WTC11 (cell line): ENCODE measurements around the gene UCN. TPM values are rescaled to one million over a fixed set of nuclear protein-coding genes. Genes with fewer than 3 reads are reported as not detected.

Source experiments
- ATAC-seq: fragments of 200-7000 bp; cut with Tn5 transposase; 2 replicates; pipeline ENCODE4 v1.10.0; 2021; ENCODE audit warnings: mild to moderate bottlenecking, moderate library complexity
- CTCF ChIA-PET: fragments of 300-600 bp; sonication (Branson Sonifier 250); formaldehyde crosslinking; loops from one replicate; lab custom pipeline; 2021; ENCODE audit warnings: antibody characterized with exemption; lab: Charles Lee
- POLR2A ChIA-PET: fragments of 350-600 bp; sonication (Branson Sonifier 250); formaldehyde crosslinking; loops from one replicate; lab custom pipeline; 2021; ENCODE audit warnings: antibody characterized with exemption; lab: Charles Lee
- DNase-seq: peaks from one replicate; pipeline ENCODE4 v3.0.0; 2021; ENCODE audit warnings: low spot score
- H3K27ac Mint-ChIP-seq: 2 replicates; pipeline ENCODE4 v1.8.0; 2021; ENCODE audit warnings: mixed read lengths
- H3K27me3 Mint-ChIP-seq: 2 replicates; pipeline ENCODE4 v1.8.0; 2021; ENCODE audit warnings: low read depth, mild to moderate bottlenecking, moderate library complexity, mixed read lengths
- H3K36me3 Mint-ChIP-seq: 2 replicates; pipeline ENCODE4 v1.8.0; 2021; ENCODE audit warnings: mixed read lengths
- H3K4me1 Mint-ChIP-seq: 2 replicates; pipeline ENCODE4 v1.8.0; 2022; ENCODE audit warnings: mixed read lengths
- H3K4me3 Mint-ChIP-seq: 2 replicates; pipeline ENCODE4 v1.8.0; 2021; ENCODE audit warnings: mild to moderate bottlenecking, moderate library complexity, mixed read lengths
- H3K9me3 Mint-ChIP-seq: 2 replicates; pipeline ENCODE4 v1.8.0; 2021; ENCODE audit warnings: mixed read lengths
- ATF1 ChIP-seq: sonication (generic); formaldehyde crosslinking; IDR thresholded peaks from 2 replicates; pipeline ENCODE4 v1.8.1; 2023; ENCODE audit warnings: mild to moderate bottlenecking, moderate library complexity, missing genetic modification reagents
- CREM ChIP-seq: sonication (generic); formaldehyde crosslinking; IDR thresholded peaks from 2 replicates; pipeline ENCODE4 v1.8.1; 2022; ENCODE audit warnings: mild to moderate bottlenecking, missing genetic modification reagents, moderate library complexity
- EMX1 ChIP-seq: fragments of 250-450 bp; sonication (Bioruptor Pico); IDR thresholded peaks from 2 replicates; pipeline ENCODE4 v1.8.0; 2021; ENCODE audit warnings: mild to moderate bottlenecking
- ESRRA ChIP-seq: sonication (generic); formaldehyde crosslinking; IDR thresholded peaks from 2 replicates; pipeline ENCODE4 v1.8.1; 2022; ENCODE audit warnings: mild to moderate bottlenecking, missing genetic modification reagents, borderline replicate concordance
- FOXK1 ChIP-seq: sonication (generic); formaldehyde crosslinking; IDR thresholded peaks from 2 replicates; pipeline ENCODE4 v1.8.0; 2022; ENCODE audit warnings: mild to moderate bottlenecking, moderate library complexity, missing genetic modification reagents
- GABPB1 ChIP-seq: sonication (generic); formaldehyde crosslinking; IDR thresholded peaks from 2 replicates; pipeline ENCODE4 v1.8.1; 2023; ENCODE audit warnings: mild to moderate bottlenecking, missing genetic modification reagents
- GRHL2 ChIP-seq: fragments of 250-450 bp; sonication (Bioruptor Pico); IDR thresholded peaks from 2 replicates; pipeline ENCODE4 v1.8.0; 2022; ENCODE audit warnings: mild to moderate bottlenecking, moderate library complexity; ENCODE audit not compliant: insufficient replicate concordance, severe bottlenecking
- HMGA2 ChIP-seq: fragments of 250-450 bp; sonication (Bioruptor Pico); IDR thresholded peaks from 2 replicates; pipeline ENCODE4 v1.4.0; 2021; ENCODE audit warnings: mild to moderate bottlenecking, moderate library complexity
- JAZF1 ChIP-seq: fragments of 250-450 bp; sonication (Bioruptor Pico); IDR thresholded peaks from 2 replicates; pipeline ENCODE4 v1.9.0; 2021; ENCODE audit warnings: moderate library complexity, mild to moderate bottlenecking, inconsistent platforms
- MYBL2 ChIP-seq: sonication (generic); formaldehyde crosslinking; IDR thresholded peaks from 2 replicates; pipeline ENCODE4 v1.8.1; 2023; ENCODE audit warnings: mild to moderate bottlenecking, moderate library complexity, missing genetic modification reagents
- NFE2L1 ChIP-seq: sonication (generic); formaldehyde crosslinking; IDR thresholded peaks from 2 replicates; pipeline ENCODE4 v1.8.1; 2023; ENCODE audit warnings: missing genetic modification reagents
- NR1H2 ChIP-seq: sonication (generic); formaldehyde crosslinking; IDR thresholded peaks from 2 replicates; pipeline ENCODE4 v1.9.0; 2021; ENCODE audit warnings: mild to moderate bottlenecking, moderate library complexity, missing genetic modification reagents
- NR2C2 ChIP-seq: sonication (generic); formaldehyde crosslinking; IDR thresholded peaks from 2 replicates; pipeline ENCODE4 v1.8.0; 2022; ENCODE audit warnings: mild to moderate bottlenecking, missing genetic modification reagents
- ZNF138 ChIP-seq: sonication (generic); formaldehyde crosslinking; conservative IDR thresholded peaks from 2 replicates; pipeline ENCODE4 v1.8.1; 2022; ENCODE audit warnings: mild to moderate bottlenecking, moderate library complexity, missing genetic modification reagents
- ZNF232 ChIP-seq: sonication (generic); formaldehyde crosslinking; IDR thresholded peaks from 2 replicates; pipeline ENCODE4 v1.8.0; 2022; ENCODE audit warnings: mild to moderate bottlenecking, missing genetic modification reagents
- ZNF317 ChIP-seq: sonication (generic); formaldehyde crosslinking; IDR thresholded peaks from 2 replicates; pipeline ENCODE4 v1.8.1; 2023; ENCODE audit warnings: low read depth, mild to moderate bottlenecking, moderate library complexity, missing genetic modification reagents, borderline replicate concordance
- ZNF423 ChIP-seq: fragments of 250-450 bp; sonication (Bioruptor Pico); IDR thresholded peaks from 2 replicates; pipeline ENCODE4 v2.1.2; 2022; ENCODE audit warnings: mild to moderate bottlenecking, moderate library complexity
- ZNF671 ChIP-seq: fragments of 250-450 bp; sonication (Bioruptor Pico); IDR thresholded peaks from 2 replicates; pipeline ENCODE4 v1.8.0; 2021; ENCODE audit warnings: mild to moderate bottlenecking
- total RNA-seq: library from RNA; stranded (reverse); gene quantifications from 3 replicates; pipeline ENCODE4 v1.2.3, GENCODE V29; 2021
- TF ChIP-seq, protein P1 (sequence below): sonication (generic); formaldehyde crosslinking; IDR thresholded peaks from 2 replicates; pipeline ENCODE4 v1.8.1; 2023; ENCODE audit warnings: mild to moderate bottlenecking, missing genetic modification reagents, moderate library complexity
- TF ChIP-seq, protein P2 (sequence below): fragments of 200-600 bp; IDR thresholded peaks from 2 replicates; pipeline ENCODE4 v1.8.0; 2022; ENCODE audit warnings: antibody characterized with exemption
- TF ChIP-seq, protein P3 (sequence below): sonication (generic); formaldehyde crosslinking; IDR thresholded peaks from 2 replicates; pipeline ENCODE4 v1.8.1; 2023; ENCODE audit warnings: mild to moderate bottlenecking, moderate library complexity, missing genetic modification reagents
- TF ChIP-seq, protein P4 (sequence below): sonication (generic); formaldehyde crosslinking; IDR thresholded peaks from 2 replicates; pipeline ENCODE4 v1.8.1; 2022; ENCODE audit warnings: mild to moderate bottlenecking, missing genetic modification reagents, moderate library complexity, borderline replicate concordance
- TF ChIP-seq, protein P5 (sequence below): sonication (generic); formaldehyde crosslinking; IDR thresholded peaks from 2 replicates; pipeline ENCODE4 v1.8.0; 2022; ENCODE audit warnings: mild to moderate bottlenecking, missing genetic modification reagents
- TF ChIP-seq, protein P6 (sequence below): sonication (generic); formaldehyde crosslinking; IDR thresholded peaks from 2 replicates; pipeline ENCODE4 v1.8.1; 2022; ENCODE audit warnings: low read depth, missing genetic modification reagents, borderline replicate concordance
- TF ChIP-seq, protein P7 (sequence below): sonication (generic); formaldehyde crosslinking; IDR thresholded peaks from 2 replicates; pipeline ENCODE4 v1.8.0; 2022; ENCODE audit warnings: mild to moderate bottlenecking, missing genetic modification reagents

UCN gene
- total RNA-seq, 1 experiment from 2014 or later = 0.68 TPM

DNA sequence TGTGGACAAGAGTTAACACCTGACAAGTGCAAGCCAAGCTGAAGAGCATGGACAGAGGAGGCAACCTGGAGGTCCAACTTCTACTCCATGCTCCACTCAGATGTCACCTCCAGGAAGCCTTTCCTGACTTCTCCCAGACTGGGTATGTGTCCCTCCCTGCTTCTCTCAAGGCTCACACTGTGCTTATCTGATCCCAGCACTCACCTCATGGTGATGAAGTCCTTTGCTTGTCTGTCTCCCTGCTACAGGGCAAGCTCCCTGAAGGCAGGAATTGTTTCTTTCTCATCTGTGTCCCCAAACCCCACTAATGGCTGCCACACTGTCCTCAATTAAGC, 42.7 kb downstream of the UCN start (continued):
- TF ChIP-seq, protein P1, sequence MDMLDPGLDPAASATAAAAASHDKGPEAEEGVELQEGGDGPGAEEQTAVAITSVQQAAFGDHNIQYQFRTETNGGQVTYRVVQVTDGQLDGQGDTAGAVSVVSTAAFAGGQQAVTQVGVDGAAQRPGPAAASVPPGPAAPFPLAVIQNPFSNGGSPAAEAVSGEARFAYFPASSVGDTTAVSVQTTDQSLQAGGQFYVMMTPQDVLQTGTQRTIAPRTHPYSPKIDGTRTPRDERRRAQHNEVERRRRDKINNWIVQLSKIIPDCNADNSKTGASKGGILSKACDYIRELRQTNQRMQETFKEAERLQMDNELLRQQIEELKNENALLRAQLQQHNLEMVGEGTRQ = no peak
- no peak for TF ChIP-seq HMGA2 (CRISPR knock-in tag)
- TF ChIP-seq ATF1 (CRISPR knock-in tag) = no peak
- TF ChIP-seq NR2C2 (CRISPR knock-in tag) = no peak

DNA sequence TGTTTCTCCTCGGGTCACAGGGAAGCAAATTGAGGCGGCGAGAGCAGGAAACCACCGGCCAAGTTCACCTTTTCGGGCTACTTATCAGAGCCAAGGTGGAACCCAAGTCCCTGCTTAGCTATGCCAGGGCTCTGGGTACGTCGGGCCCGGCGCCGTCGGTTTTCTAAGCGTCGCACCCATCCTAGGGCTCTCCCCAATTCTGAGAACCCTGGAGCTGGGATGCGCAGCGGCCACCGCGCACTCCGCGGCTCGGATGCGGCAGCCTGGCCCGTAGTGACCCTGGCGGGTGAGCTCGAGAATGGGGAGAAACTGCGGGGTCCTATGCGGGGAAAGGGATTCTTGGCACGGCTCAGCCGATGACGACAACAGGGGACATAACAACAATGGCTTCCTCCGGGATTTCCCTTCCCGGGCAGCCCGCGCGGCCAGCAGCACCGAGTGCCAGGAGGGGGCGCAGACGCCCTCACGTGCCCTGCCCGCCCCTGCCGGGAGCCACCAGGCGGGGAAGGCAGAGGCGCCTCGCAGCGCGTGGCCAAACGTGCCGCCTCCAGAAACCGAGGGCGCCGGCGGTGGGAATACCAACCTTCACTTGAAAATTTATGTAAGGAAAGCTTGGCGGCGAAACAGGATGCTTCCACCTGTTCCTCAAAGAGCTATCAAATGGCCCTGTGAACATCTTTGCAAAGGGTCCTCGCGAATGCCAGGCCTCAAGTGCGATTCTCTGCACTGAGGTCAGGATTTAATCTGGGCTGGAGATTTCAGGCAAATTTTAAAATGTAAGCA, 43.3 kb downstream of the UCN start:
- POLR2A ChIA-PET = interaction anchor here (0.6 kb wide), 1 partner anchor 12 kb away, joined by 11 read pairs; no protein-coding TSS in a partner anchor
- Mint-ChIP-seq H3K4me3 (peak overlapping the region; percentile 93), H3K36me3 (no peaks in the 10 kb centered on the region), H3K9me3 (peaks cover 5% of the 10 kb centered on the region), H3K4me1 (peaks cover 26% of the 10 kb centered on the region), H3K27ac (no peak overlapping the region), H3K27me3 (peaks cover 27% of the 10 kb centered on the region)
- CTCF ChIA-PET = interaction anchor here (0.7 to 7.7 kb wide), 13 partner anchors 8 to 131 kb away, joined by 3 to 124 read pairs (median 6); partner anchors contain the start of genes DNAJC5G, EIF2B4, PREB and TRIM54
- peak; percentile 57 for ATAC-seq
- DNase-seq = peak; percentile 86
- TF ChIP-seq EMX1 (CRISPR knock-in tag) = no peak
- TF ChIP-seq, protein P2, sequence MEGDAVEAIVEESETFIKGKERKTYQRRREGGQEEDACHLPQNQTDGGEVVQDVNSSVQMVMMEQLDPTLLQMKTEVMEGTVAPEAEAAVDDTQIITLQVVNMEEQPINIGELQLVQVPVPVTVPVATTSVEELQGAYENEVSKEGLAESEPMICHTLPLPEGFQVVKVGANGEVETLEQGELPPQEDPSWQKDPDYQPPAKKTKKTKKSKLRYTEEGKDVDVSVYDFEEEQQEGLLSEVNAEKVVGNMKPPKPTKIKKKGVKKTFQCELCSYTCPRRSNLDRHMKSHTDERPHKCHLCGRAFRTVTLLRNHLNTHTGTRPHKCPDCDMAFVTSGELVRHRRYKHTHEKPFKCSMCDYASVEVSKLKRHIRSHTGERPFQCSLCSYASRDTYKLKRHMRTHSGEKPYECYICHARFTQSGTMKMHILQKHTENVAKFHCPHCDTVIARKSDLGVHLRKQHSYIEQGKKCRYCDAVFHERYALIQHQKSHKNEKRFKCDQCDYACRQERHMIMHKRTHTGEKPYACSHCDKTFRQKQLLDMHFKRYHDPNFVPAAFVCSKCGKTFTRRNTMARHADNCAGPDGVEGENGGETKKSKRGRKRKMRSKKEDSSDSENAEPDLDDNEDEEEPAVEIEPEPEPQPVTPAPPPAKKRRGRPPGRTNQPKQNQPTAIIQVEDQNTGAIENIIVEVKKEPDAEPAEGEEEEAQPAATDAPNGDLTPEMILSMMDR = peak; percentile 46; the same call in 1 of the 2 replicates
- TF ChIP-seq ZNF232 (CRISPR knock-in tag) = peak; percentile 83
- TF ChIP-seq ZNF423 (CRISPR knock-in tag) = peak; percentile 45
- TF ChIP-seq JAZF1 (CRISPR knock-in tag) = no peak
- peak; percentile 89 for TF ChIP-seq FOXK1 (CRISPR knock-in tag)
- TF ChIP-seq HMGA2 (CRISPR knock-in tag) = no peak
- TF ChIP-seq, protein P3, sequence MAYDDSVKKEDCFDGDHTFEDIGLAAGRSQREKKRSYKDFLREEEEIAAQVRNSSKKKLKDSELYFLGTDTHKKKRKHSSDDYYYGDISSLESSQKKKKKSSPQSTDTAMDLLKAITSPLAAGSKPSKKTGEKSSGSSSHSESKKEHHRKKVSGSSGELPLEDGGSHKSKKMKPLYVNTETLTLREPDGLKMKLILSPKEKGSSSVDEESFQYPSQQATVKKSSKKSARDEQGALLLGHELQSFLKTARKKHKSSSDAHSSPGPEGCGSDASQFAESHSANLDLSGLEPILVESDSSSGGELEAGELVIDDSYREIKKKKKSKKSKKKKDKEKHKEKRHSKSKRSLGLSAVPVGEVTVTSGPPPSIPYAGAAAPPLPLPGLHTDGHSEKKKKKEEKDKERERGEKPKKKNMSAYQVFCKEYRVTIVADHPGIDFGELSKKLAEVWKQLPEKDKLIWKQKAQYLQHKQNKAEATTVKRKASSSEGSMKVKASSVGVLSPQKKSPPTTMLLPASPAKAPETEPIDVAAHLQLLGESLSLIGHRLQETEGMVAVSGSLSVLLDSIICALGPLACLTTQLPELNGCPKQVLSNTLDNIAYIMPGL (CRISPR knock-in tag) = peak; percentile 92
- TF ChIP-seq, protein P4, sequence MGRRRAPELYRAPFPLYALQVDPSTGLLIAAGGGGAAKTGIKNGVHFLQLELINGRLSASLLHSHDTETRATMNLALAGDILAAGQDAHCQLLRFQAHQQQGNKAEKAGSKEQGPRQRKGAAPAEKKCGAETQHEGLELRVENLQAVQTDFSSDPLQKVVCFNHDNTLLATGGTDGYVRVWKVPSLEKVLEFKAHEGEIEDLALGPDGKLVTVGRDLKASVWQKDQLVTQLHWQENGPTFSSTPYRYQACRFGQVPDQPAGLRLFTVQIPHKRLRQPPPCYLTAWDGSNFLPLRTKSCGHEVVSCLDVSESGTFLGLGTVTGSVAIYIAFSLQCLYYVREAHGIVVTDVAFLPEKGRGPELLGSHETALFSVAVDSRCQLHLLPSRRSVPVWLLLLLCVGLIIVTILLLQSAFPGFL (CRISPR knock-in tag) = peak; percentile 80; the same call in 1 of the 2 replicates
- TF ChIP-seq, protein P5, sequence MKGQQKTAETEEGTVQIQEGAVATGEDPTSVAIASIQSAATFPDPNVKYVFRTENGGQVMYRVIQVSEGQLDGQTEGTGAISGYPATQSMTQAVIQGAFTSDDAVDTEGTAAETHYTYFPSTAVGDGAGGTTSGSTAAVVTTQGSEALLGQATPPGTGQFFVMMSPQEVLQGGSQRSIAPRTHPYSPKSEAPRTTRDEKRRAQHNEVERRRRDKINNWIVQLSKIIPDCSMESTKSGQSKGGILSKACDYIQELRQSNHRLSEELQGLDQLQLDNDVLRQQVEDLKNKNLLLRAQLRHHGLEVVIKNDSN (CRISPR knock-in tag) = peak; percentile 91
- TF ChIP-seq NFE2L1 (CRISPR knock-in tag) = peak; percentile 94
- TF ChIP-seq ESRRA (CRISPR knock-in tag) = peak; percentile 89; the same call in 1 of the 2 replicates
- TF ChIP-seq ZNF138 (CRISPR knock-in tag) = peak; percentile 41; the same call in 1 of the 2 replicates
- no peak for TF ChIP-seq ZNF671
- TF ChIP-seq GRHL2 = no peak
- TF ChIP-seq NR1H2 = peak; percentile 54; the same call in 1 of the 2 replicates
- peak; percentile 97 for TF ChIP-seq MYBL2 (CRISPR knock-in tag)
- TF ChIP-seq ZNF317 = peak; percentile 66
- TF ChIP-seq GABPB1 (CRISPR knock-in tag) = peak; percentile 73
- TF ChIP-seq, protein P6, sequence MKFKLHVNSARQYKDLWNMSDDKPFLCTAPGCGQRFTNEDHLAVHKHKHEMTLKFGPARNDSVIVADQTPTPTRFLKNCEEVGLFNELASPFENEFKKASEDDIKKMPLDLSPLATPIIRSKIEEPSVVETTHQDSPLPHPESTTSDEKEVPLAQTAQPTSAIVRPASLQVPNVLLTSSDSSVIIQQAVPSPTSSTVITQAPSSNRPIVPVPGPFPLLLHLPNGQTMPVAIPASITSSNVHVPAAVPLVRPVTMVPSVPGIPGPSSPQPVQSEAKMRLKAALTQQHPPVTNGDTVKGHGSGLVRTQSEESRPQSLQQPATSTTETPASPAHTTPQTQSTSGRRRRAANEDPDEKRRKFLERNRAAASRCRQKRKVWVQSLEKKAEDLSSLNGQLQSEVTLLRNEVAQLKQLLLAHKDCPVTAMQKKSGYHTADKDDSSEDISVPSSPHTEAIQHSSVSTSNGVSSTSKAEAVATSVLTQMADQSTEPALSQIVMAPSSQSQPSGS (CRISPR knock-in tag) = no peak
- peak; percentile 85 for TF ChIP-seq CREM
- TF ChIP-seq, protein P1 = peak; percentile 90
- TF ChIP-seq, protein P7, sequence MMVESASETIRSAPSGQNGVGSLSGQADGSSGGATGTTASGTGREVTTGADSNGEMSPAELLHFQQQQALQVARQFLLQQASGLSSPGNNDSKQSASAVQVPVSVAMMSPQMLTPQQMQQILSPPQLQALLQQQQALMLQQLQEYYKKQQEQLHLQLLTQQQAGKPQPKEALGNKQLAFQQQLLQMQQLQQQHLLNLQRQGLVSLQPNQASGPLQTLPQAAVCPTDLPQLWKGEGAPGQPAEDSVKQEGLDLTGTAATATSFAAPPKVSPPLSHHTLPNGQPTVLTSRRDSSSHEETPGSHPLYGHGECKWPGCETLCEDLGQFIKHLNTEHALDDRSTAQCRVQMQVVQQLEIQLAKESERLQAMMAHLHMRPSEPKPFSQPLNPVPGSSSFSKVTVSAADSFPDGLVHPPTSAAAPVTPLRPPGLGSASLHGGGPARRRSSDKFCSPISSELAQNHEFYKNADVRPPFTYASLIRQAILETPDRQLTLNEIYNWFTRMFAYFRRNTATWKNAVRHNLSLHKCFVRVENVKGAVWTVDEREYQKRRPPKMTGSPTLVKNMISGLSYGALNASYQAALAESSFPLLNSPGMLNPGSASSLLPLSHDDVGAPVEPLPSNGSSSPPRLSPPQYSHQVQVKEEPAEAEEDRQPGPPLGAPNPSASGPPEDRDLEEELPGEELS (CRISPR knock-in tag) = peak; percentile 97
